HG02938 (cell line): ENCODE data around the gene UFC1.

Source experiments
- ATAC-seq: cut with Tn5 transposase; IDR thresholded peaks from one replicate; pipeline ENCODE4 v1.9.1; 2021; ENCODE audit warnings: mild to moderate bottlenecking, moderate library complexity; ENCODE audit not compliant: unreplicated experiment

Gene UFC1

GRCh38 chr1:161133220-161133740 lies 20.5 kb upstream of the UFC1 start:
- no peak for ATAC-seq

- no peak for ATAC-seq
These were observed 15.9 kb upstream of the UFC1 start for GRCh38 chr1:161137881-161138280.

GRCh38 chr1:161138431-161138830 lies 15.3 kb upstream of the UFC1 start:
- ATAC-seq = no peak

GRCh38 chr1:161139766-161140165 lies 14.0 kb upstream of the UFC1 start:
- no peak for ATAC-seq

DNA sequence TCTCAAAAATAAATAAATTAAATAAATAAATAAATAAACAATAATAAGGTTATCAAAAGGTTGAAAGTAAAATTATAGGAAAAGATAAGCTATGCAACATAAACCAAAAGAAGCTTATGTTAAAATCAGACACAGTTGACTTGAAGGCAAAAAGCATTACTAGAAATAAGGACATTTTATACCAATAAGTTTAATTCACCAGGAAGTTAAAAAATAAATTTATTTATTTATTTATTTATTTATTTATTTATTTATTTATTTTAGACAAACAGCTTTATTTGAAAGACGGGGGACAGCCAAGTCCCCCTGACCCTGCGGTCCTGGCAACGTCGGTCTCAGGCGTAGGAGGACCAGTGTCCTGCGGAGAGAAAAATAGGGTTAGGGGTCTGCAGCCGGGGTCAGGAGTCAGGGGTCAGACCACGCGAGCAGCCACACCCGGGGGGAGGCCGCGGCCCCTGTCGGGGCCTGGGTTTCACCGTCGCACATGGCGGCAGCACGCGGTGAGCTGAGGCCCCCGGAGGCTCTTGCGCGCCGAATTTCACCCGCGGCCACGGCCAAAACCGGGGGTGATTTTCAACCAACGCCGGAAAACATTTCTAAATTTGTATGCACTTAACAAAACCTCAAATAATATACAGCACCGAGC lies 12.9 kb upstream of the UFC1 start:
- no peak for ATAC-seq

GRCh38 chr1:161145832-161146231 lies 7.9 kb upstream of the UFC1 start:
- ATAC-seq = no peak

DNA sequence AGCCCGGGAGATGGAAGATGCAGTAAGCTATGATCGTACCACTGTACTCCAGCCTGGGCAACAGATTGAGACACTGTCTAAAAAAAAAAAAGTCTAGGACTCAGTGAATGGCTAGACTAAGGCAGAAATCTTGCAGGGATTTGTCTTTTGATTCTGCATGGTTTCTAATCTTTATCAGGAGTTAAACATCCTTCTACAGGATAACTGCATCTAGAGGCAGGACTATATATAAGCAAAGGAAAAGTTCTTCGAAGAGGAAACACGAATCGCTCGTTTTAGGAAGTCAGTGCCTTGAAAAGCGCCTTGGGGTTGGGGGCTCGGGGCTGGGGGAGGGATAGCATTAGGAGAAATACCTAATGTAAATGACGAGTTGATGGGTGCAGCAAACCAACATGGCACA lies 602 bp upstream of the UFC1 start:
- no peak for ATAC-seq

DNA sequence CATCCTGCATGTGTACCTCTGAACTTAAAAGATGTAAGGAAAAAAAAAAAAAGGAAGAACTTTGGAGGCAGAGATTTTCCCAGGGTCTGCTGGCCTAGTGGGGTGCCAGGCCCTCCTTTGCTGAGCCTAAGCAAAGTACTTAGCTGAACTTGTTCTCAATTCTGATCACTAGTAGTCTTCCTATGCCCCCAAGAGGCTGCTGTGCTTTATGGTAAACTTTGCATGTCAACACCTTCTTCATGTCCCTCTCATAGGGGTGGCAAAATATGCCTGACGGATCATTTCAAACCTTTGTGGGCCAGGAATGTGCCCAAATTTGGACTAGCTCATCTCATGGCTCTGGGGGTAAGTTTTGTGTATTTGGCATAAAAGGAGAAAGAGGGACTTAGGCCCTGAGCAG lies 4.1 kb downstream of the UFC1 start:
- no peak for ATAC-seq

DNA sequence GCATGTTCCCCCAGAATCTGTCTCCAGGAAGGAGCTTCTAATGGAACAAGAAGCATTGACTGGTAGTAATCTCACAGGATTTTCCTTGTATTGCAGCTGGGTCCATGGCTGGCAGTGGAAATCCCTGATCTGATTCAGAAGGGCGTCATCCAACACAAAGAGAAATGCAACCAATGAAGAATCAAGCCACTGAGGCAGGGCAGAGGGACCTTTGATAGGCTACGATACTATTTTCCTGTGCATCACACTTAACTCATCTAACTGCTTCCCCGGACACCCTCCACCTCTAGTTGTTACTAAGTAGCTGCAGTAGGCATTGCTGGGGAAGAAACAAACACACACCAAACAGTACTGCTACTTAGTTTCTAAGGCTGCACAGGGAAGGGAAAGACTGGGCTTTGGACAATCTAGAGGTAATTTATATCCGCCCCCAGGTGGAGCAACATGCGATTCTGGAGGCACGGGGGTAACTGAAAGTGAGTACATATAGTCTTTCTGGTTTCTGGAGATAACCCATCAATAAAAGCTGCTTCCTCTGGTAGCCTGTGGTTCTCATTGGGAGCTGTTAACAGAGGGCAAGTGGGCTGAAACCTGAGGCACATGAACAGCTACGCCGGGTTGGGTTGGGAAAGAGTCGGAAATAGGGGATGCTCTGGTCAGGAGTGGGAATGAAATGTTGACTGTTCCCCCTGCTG lies 4.7 kb downstream of the UFC1 start:
- ATAC-seq = no peak

- peak; percentile 67 for ATAC-seq
These were observed 5.5 kb downstream of the UFC1 start, which contains the start of gene USP21 for GRCh38 chr1:161159087-161159912. Gene USP21, plus strand, starts transcription at chr1:161159500. Its CDS starts 1,141 bp downstream, at chr1:161160641.

- ATAC-seq = no peak
These were observed 6.1 kb downstream of the UFC1 start for GRCh38 chr1:161159913-161160243.

DNA sequence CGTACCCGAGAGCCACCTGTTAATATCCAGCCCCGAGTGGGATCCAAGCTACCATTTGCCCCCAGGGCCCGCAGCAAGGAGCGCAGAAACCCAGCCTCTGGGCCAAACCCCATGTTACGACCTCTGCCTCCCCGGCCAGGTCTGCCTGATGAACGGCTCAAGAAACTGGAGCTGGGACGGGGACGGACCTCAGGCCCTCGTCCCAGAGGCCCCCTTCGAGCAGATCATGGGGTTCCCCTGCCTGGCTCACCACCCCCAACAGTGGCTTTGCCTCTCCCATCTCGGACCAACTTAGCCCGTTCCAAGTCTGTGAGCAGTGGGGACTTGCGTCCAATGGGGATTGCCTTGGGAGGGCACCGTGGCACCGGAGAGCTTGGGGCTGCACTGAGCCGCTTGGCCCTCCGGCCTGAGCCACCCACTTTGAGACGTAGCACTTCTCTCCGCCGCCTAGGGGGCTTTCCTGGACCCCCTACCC lies 6.9 kb downstream of the UFC1 start:
- no peak for ATAC-seq

DNA sequence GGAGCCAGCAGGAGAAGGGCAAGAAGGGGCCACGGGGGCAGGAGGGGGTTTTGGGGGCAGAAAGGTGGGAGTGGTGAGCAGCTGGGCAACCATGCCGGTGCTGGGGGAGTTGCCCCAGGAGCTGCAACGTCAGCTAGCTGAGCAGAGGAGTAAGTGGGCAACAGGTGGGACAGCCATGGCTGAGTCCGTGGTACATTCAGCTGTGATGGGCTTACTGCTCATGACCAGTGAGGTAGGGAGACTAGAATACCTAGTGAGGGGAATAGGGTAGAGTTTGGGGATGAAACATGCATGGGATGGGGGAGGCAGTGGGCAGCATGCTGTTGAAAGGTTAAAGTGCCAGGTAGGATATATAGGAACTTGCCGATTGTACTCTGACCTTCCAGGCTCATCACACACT lies 7.9 kb downstream of the UFC1 start:
- no peak for ATAC-seq

DNA sequence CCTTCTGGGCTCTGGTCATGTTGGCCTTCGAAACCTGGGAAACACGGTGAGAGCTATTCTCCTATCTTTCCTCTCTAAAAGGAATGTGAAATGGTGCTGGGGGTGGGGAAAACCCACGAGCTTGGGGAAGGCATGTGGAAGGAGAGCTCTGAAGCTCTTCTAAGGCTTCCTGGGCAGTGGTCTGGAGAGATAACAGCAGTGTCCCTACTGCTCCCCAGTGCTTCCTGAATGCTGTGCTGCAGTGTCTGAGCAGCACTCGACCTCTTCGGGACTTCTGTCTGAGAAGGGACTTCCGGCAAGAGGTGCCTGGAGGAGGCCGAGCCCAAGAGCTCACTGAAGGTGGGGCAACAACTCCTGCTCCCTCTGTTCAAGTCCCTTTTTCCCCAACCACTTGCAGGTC lies 8.3 kb downstream of the UFC1 start:
- ATAC-seq = no peak

GRCh38 chr1:161162806-161163205 lies 9.0 kb downstream of the UFC1 start:
- ATAC-seq = no peak

GRCh38 chr1:161163793-161164192 lies 10.0 kb downstream of the UFC1 start:
- ATAC-seq = no peak

GRCh38 chr1:161164901-161165610 lies 11.3 kb downstream of the UFC1 start:
- no peak for ATAC-seq

GRCh38 chr1:161165742-161166668 lies 12.2 kb downstream of the UFC1 start, which contains the start of gene PPOX:
Gene PPOX, plus strand, starts transcription at chr1:161166426. Its CDS starts 422 bp downstream, at chr1:161166848.
- ATAC-seq = peak; percentile 91

- no peak for ATAC-seq
These were observed 13.1 kb downstream of the UFC1 start for GRCh38 chr1:161166669-161167548.
